Amniotic epithelial cell (primary cell): ENCODE data around the gene SYTL3.

Experiments
- DNase-seq: peaks from one replicate; pipeline ENCODE4 v3.0.0-alpha.2; 2010; ENCODE audit warnings: low read depth

Gene SYTL3

GRCh38 chr6:158798311-158798710 lies 148.5 kb downstream of the SYTL3 start:
- no peak for DNase-seq

GRCh38 chr6:158799051-158799792 lies 149.4 kb downstream of the SYTL3 start:
- peak; percentile 96 for DNase-seq

GRCh38 chr6:158801655-158802294 lies 151.9 kb downstream of the SYTL3 start:
- no peak for DNase-seq

DNA sequence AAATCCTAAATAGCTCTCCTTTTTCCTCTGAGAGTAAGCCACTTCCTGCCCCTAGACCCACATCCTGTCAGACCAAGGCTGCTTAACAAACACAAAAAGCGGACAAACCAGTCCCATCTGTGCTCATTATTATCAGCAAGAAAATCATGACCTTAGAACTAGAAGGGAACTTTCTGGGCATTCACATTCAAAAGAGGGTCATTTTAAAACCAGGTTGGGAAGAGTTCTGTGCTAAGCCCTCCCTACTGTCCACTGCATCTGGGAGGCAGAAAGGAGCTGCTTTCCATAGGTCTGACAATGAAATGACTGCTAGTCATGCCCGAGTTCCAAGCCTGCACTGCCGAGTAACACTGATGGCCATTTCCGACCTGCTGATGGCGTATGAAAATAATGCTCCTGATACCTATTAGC lies 153.9 kb downstream of the SYTL3 start:
- no peak for DNase-seq

DNA sequence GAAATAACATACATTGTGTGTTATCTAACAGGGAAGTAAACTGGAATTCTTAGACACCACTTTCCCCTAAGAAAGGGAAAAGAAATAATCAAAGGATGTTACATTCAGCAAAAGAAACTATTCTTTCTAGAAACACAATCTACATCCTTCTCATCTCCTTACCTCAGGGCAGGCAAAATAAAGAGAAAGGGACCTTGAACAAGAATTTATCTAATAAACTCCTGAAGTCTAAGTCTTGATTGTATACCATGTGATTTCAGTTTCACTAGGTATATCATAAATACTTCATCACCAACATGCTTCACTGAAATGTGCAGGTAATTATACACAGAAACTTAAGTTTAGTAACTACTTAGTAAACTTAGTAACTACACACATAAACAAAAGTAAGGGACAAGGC lies 154.4 kb downstream of the SYTL3 start:
- no peak for DNase-seq

GRCh38 chr6:158805698-158806377 lies 156.0 kb downstream of the SYTL3 start:
- no peak for DNase-seq

DNA sequence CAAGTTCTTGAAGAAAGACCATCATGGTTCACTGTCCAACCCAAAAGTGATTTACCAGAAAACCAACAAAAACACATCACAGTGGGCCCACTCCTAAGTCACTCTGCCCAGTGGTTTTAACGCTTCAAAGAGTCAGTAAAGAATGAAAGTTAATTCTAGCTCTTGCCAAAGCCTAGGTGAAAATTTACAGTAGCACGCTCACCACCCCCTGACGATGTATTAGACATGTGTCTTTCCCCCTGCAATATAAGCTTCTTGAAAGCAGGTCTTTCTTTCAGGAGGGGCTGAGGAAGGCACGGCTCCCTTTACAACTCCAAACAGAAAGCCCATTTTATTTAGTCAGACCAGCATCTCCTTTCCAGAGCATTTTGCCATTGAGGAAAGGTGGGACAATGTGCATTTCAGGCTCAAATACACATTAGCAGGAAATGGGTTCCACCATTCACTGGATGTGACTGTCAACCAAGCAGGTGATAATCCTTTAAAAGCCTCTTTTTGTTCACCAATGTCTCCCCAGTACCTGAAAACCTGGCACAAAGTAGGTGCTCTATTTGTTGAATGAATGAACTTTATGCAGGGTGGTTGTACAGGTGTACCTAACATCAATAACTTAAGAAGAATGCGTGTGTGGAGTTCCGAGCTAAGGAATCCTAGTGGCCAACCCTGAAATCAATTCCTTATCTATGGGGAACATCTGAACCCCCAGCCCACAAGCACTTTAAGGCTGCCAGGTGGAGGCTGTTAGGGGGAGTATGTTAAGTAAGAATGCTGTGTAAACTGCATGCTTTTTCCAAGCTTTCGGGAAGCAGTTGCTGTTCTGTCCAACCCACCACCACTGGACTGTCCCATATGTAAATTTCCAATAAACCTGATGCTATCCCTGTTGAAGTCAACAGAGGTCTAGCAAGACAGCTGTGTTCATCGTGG lies 157.9 kb downstream of the SYTL3 start:
- no peak for DNase-seq

DNA sequence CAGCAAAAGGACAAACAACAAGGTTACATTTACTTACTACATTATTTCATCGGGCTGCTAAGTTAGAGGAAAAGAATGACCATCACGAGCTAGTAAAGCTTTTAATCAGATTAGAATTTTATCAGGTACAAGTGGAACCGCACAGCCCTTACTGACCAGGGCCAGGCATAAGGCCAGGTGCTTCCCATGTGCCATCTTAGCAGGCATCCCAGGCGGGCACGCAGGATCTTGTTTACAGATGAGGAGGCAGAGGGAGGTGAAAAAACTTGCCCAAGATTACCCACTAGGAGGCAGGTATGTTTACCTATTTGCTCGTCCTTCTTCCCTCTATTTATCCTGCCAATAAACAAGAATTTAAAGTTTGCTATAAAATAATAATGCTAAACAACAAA lies 158.6 kb downstream of the SYTL3 start:
- no peak for DNase-seq

DNA sequence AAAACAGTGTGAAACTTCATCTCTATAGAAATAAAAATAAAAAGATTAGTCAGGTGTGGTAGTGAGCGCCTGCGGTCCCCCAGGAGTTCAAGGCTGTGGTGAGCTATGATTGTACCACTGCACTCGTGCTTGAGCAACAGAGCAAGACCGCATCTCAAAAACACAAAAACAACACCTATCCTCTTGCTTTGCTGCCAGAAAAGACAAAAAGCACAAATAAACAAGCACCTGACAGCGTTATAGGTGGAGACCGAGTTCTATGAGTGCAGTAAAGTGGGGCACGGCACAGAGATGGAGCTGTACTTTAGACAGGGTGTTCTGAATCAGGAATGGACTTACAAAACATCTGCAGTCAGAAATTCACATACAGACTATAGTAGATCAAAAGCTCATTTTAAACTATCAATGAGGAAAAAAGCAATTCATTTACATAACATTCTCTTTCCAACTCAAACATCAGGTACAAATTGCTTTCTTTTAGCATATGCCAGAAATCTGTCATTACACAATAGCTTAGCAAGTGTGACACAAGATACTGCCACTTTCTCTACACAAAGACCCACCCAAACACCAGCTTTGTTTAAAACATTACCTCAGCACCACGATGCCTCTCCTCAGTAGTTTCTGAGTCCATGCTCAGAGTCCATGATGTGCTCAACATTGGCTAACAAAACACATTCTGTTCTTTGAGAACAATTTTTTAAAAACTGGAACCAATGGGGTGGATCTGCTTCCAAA lies 159.3 kb downstream of the SYTL3 start:
- DNase-seq: peak; percentile 61

GRCh38 chr6:158810155-158811095 lies 160.6 kb downstream of the SYTL3 start:
- no peak for DNase-seq

GRCh38 chr6:158812611-158813010 lies 162.8 kb downstream of the SYTL3 start:
- DNase-seq: no peak

DNA sequence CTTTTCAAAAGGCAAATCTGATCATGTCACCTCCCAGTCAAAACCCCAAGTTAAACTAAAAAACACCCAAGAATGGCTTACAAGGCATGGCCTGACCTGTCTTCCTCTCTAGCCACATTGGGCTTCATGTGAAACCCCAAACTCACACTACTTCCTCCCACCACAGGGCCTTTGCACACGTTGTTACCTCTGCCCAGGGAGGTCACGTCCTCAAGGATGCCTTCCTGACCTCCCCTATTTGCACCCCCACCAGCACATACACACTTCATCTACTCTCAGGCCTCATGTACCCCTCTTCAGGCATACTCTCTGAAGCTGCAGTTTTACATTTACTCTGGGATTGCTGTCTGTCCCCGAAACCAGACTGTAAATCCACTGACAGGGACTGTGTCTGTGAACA lies 163.2 kb downstream of the SYTL3 start:
- DNase-seq: no peak
